Fibroblast of pulmonary artery (primary cell): ENCODE data around the gene LCN15.
A peak's percentile ranks its signal among the peaks of the same experiment; 100 is the strongest.
"Not testable (repeated sequence)": the region's sequence is repeated elsewhere in the genome, so short reads cannot be mapped to it uniquely, and the experiment has no call there.

ENCODE experiments used
- DNase-seq: peaks from one replicate; pipeline ENCODE4 v3.0.0-alpha.2; 2010; ENCODE audit warnings: low read depth
- H3K4me3 ChIP-seq: replicated peaks from 2 replicates; pipeline ENCODE4 v1.5.1; 2011; ENCODE audit warnings: low read depth, mild to moderate bottlenecking, control low read depth, low read length, moderate library complexity
- TF ChIP-seq, protein P1 (sequence below): IDR thresholded peaks from 2 replicates; pipeline ENCODE4 v1.5.1; 2011; ENCODE audit warnings: mild to moderate bottlenecking, control low read depth, low read length, inconsistent platforms; ENCODE audit errors: missing control alignments

Gene LCN15

DNA sequence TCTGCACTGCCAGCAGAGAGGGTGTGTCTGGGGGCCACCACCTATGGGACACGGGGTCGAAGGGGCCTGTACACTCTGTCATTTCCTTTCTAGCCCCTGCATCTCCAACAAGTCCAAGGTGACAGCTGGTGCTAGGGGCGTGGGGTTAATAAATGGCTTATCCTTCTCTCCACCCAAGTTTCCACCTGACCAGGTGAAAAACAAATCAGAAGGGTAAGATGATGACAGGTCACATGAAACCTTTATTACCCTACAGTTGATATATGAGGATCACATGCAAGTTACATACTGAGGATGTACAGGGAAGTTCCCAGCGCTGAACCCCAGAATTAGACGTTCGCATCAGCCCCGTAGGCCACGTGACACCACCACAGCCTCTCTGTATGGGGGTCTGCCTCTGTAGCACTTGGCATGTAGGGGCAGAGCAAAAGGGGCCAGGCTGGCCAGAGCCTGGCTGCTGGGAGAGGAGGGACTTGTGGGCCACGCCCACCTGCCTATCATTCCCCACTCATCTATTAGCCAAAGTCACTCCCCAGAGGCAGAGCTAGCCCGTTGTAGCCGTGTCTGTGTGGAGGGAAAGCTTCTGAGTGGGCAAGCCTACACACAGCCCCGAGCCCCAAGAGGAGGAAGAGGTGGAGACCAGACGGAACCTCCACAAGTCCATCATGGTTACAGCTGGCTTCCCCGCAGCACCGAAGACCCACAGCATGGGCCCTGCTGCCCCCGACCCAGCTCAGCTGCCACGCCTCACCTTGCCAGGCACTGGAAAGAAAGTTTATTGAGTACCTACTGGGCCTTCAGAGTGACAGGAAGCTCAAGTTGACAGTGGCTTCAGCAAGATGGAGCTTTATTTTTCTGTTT lies 29.0 kb upstream of the LCN15 start:
- DNase-seq: no peak
- TF ChIP-seq, protein P1, sequence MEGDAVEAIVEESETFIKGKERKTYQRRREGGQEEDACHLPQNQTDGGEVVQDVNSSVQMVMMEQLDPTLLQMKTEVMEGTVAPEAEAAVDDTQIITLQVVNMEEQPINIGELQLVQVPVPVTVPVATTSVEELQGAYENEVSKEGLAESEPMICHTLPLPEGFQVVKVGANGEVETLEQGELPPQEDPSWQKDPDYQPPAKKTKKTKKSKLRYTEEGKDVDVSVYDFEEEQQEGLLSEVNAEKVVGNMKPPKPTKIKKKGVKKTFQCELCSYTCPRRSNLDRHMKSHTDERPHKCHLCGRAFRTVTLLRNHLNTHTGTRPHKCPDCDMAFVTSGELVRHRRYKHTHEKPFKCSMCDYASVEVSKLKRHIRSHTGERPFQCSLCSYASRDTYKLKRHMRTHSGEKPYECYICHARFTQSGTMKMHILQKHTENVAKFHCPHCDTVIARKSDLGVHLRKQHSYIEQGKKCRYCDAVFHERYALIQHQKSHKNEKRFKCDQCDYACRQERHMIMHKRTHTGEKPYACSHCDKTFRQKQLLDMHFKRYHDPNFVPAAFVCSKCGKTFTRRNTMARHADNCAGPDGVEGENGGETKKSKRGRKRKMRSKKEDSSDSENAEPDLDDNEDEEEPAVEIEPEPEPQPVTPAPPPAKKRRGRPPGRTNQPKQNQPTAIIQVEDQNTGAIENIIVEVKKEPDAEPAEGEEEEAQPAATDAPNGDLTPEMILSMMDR: no peak
- no peak overlapping the region for H3K4me3 ChIP-seq

DNA sequence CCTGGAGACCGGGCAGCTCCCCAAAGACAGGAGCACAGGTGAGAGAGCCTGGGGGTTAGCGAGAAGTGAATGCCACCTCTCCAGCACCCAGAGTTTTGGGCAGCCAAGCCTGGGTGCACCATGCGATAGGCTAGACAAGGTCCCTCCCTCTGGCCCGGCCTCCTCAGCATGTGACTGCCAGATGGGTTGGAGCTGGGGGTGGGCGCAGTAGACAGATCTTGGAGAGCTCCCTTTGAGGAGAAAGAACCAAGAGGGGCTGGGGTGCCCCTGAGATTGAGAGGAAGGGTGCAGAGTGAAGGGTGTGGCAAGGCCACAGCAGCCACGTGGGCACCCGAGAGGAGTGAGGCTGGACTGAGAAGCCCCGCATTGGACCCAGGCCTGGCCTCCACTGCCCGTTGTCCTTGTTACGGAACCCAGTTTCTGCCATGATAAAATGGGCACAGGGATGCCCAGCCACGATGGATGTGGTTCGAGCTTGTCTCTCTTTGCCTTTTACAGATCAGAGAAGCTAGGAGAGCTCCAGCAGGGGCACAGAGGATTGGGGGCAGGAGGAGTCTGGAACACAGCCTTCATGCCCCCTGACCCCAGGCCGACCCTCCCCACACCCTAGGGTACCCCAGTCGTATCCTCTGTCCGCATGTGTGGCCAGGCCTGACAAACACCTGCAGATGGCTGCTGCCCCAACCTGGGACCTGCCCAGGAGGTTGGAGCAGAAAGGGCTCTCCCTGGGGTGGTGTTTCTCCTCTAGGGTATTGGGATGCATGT lies 28.2 kb upstream of the LCN15 start:
- TF ChIP-seq, protein P1: no peak
- H3K4me3 ChIP-seq: peak overlapping the region; percentile 88
- no peak for DNase-seq

DNA sequence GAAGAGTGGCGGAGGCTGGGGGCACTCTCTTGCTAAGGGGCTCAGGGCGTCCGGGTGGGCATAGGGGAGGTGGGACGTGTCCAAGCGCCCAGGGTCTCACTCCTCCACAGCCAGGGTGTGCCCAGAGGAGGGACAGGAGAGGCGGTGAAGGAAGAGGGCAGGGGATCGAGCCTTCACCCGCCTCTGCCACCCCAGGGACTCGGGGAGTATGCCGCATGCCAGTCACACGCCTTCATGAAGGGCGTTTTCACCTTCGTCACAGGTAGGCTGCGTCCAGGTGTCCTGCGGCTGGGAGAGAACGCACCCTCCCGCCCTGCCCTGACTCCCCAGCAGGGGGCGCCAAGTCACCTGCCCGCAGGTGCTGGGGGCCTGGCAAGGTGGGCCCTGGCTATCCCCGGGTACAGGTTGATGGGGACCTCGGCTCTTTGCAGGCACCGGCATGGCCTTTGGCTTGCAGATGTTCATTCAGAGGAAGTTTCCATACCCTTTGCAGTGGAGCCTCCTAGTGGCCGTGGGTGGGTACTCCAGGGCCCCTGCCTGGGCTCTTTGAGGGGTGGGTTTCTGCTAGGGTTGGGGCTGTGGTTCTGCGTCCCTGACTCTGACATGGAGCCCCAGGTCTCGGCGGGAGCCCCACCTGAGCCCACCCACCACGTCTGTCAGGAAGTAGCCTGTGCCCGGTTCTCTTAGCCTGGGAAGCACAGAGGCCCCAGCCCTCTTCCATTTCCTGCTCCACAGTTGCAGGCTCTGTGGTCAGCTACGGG lies 27.4 kb upstream of the LCN15 start:
- TF ChIP-seq, protein P1: peak; percentile 87
- no peak for DNase-seq
- peak overlapping the region; percentile 88 for H3K4me3 ChIP-seq

DNA sequence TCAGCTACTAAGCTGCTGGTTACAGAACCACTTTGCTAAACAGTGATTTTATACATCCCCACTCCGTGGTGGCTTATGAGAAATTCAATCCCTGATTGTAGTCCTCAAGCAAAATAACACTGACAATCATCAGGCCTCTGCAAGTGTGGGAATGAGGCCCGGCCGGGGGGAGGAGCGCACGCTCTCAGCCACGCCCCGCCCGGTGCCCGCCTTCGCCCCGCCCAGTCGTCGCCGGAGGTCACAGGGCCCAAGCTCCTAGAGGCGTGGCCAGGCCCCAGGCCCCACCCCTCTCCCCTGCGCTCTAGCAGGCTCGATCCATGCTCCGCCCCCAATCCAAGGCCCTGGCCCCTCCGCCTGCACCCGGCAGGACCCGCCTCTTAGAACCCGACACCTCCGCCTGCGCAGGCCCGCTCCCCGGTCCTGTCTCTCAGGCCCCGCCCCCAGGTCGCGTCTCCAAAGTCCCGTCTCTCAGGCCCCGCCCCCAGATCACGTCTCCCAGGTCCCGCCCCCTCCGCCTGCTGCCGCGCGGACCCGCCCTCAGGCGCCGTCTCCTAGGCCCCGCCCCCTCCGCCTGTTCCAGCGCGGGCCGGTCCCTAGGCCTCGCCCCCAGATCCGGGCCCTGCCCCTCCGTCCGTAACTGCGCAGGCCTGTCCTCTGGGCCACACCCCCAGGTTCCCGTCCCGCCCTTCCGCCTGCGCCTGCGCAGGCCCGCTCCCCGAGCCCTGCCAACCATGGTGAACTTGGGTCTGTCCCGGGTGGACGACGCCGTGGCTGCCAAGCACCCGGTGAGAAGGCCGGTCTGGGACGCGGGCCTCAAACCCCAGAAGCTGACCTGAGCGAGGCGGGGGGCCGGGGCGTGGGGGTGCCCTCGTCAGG lies 26.6 kb upstream of the LCN15 start, which contains the start of gene TMEM141:
Gene TMEM141 (plus strand): TSS at position 705 of the 876 bp plus-strand sequence. CDS start 27 bp downstream, at position 732.
- TF ChIP-seq, protein P1: no peak
- DNase-seq: peak; percentile 99

DNA sequence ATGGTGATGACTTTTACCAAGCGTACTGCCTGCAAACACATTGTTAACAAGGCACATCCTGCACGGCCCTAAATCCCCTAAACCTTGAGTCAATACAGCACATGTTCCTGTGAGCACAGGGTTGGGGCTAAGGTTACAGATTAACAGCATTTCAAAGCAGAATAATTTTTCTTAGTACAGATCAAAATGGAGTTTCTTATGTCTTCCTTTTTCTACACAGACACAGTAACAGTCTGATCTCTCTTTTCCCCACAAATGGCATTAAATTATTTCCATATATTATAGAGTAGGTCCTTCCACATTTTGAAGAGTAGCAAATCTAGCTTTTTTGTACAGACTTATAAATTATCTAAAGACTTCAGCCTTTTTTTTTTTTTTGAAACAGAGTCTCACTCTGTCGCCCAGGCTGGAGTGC lies 25.2 kb upstream of the LCN15 start:
- no peak for DNase-seq
- TF ChIP-seq, protein P1: no peak
- no peak overlapping the region for H3K4me3 ChIP-seq

More for the DNA sequence above, 26.6 kb upstream of the LCN15 start, which contains the start of gene TMEM141:
- peak within 1 kb of the TSS; percentile 88 for H3K4me3 ChIP-seq

DNA sequence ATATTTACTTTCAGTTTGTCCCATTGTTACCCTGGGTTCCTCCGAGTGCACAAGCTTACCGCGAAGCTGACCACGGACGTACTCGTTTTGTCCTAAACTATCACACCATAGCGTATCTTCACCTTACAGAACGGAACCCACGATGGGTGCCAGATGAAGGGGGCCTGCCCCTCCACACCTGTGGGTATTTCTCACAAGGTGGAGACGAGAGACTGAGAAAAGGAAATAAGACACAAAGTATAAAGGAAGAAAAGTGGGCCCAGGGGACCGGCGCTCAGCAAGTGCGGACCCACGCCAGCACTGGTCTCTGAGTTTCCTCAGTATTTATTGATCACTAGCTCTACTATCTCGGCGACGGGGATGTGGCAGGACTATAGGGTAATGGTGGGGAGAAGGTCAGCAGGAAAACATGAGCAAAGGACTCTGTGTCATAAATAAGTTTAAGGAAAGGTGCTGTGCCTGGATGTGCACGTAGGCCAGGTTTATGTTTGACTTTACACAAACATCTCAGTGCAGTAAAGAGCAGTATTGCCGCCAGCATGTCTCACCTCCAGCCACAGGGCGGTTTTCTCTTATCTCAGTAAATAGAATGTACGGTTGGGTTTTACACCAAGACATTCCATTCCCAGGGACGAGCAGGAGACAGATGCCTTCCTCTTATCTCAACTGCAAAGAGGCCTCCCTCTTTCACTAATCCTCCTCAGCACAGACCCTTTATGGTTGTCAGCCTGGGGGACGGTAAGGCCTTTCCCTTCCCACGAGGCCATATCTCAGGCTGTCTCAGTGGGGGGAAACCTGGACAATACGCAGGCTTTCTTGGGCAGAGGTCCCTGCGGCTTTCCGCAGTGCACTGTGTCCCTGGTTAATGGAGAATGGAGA lies 24.6 kb upstream of the LCN15 start:
- not testable (repeated sequence) for DNase-seq, H3K4me3 ChIP-seq
